DND-41 (cell line): ENCODE measurements around the gene CCDC60.

Experiments used
- CTCF ChIP-seq: IDR thresholded peaks from 2 replicates; pipeline ENCODE4 v1.5.1; 2012; ENCODE audit warnings: borderline replicate concordance, low read length, moderate library complexity, mild to moderate bottlenecking; ENCODE audit not compliant: poor library complexity, severe bottlenecking; ENCODE audit errors: extremely low read depth
- EZH2 ChIP-seq: IDR thresholded peaks from 3 replicates; pipeline ENCODE4 v1.6.1; 2012; ENCODE audit warnings: borderline replicate concordance, low read depth, mild to moderate bottlenecking, moderate library complexity, low read length, inconsistent platforms; ENCODE audit not compliant: severe bottlenecking

DNA sequence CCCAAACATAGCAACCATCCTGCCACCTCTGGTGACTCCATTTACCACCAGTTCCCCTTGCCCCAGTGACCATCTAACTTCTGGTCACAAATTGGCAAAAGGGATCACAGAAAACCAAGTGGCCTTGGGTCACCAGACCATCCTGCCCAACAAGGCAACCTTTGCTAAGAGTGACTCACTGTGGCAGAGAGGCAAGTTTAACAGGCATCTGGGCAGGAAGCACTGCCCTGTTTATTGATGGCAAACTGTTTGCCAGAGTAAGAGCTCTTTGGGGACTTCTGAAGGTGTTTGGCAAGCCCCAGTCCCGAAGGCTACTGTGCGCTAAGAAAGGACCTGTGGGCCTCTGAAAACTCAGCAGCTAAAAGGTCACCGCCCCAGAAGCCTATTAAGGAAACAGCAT, 230.9 kb downstream of the CCDC60 start:
- TF ChIP-seq CTCF (no peak), EZH2 (no peak)
